GM21576 (cell line): Measurements from ENCODE around the gene TBC1D8.

Experiments
- ATAC-seq: cut with Tn5 transposase; IDR thresholded peaks from one replicate; pipeline ENCODE4 v1.9.1; 2021; ENCODE audit warnings: mild to moderate bottlenecking, moderate library complexity; ENCODE audit not compliant: unreplicated experiment

TBC1D8 gene

GRCh38 chr2:101139495-101139894 is 11.7 kb downstream of the TBC1D8 start:
- no peak for ATAC-seq

GRCh38 chr2:101135412-101136296 is 15.5 kb downstream of the TBC1D8 start:
- no peak for ATAC-seq

GRCh38 chr2:101133492-101134100 is 17.6 kb downstream of the TBC1D8 start:
- ATAC-seq: no peak

- no peak for ATAC-seq
These were observed 19.0 kb downstream of the TBC1D8 start for GRCh38 chr2:101132202-101132601.

GRCh38 chr2:101130081-101130480 is 21.1 kb downstream of the TBC1D8 start:
- no peak for ATAC-seq

- no peak for ATAC-seq
These were observed 23.7 kb downstream of the TBC1D8 start for GRCh38 chr2:101127319-101128056.

- ATAC-seq: no peak
These were observed 25.4 kb downstream of the TBC1D8 start for GRCh38 chr2:101125808-101126207.

- no peak for ATAC-seq
These were observed 25.8 kb downstream of the TBC1D8 start for GRCh38 chr2:101125374-101125773.

- ATAC-seq: no peak
These were observed 26.4 kb downstream of the TBC1D8 start for GRCh38 chr2:101124643-101125366.

- ATAC-seq: no peak
These were observed 27.2 kb downstream of the TBC1D8 start for GRCh38 chr2:101123795-101124471.

GRCh38 chr2:101121174-101121573 is 30.0 kb downstream of the TBC1D8 start:
- ATAC-seq: no peak

- no peak for ATAC-seq
These were observed 30.8 kb downstream of the TBC1D8 start for GRCh38 chr2:101120124-101120996.

GRCh38 chr2:101119431-101119830 is 31.8 kb downstream of the TBC1D8 start:
- ATAC-seq: no peak

GRCh38 chr2:101116841-101117552 is 34.2 kb downstream of the TBC1D8 start:
- ATAC-seq: no peak

- no peak for ATAC-seq
These were observed 34.8 kb downstream of the TBC1D8 start for GRCh38 chr2:101116348-101116747.

GRCh38 chr2:101115664-101116063 is 35.5 kb downstream of the TBC1D8 start:
- no peak for ATAC-seq

GRCh38 chr2:101114815-101115214 is 36.4 kb downstream of the TBC1D8 start:
- no peak for ATAC-seq

- no peak for ATAC-seq
These were observed 36.9 kb downstream of the TBC1D8 start for GRCh38 chr2:101114268-101114783.
